Parathyroid adenoma (tissue), 2 donors: ENCODE measurements around the gene CRHR2.

ENCODE experiments used
- H2AFZ ChIP-seq: fragments of 300-600 bp; sonication (generic); one replicate; pipeline ENCODE4 v1.7.0; 2017; ENCODE audit warnings: antibody characterized with exemption, mild to moderate bottlenecking
- H3K27ac ChIP-seq: fragments of 300-600 bp; sonication (generic); one replicate; pipeline ENCODE4 v1.7.0; 2017
- H3K27me3 ChIP-seq: fragments of 300-600 bp; sonication (generic); one replicate; pipeline ENCODE4 v1.7.0; 2017; ENCODE audit warnings: low read length; ENCODE audit not compliant: control insufficient read depth, insufficient read depth
- H3K36me3 ChIP-seq: fragments of 300-600 bp; sonication (generic); one replicate; pipeline ENCODE4 v1.7.0; 2017; ENCODE audit warnings: low read length; ENCODE audit not compliant: control insufficient read depth, insufficient read depth
- H3K4me1 ChIP-seq: fragments of 300-600 bp; sonication (generic); one replicate; pipeline ENCODE4 v1.7.0; 2017; ENCODE audit warnings: control low read depth
- H3K4me2 ChIP-seq: fragments of 300-600 bp; sonication (generic); one replicate; pipeline ENCODE4 v1.7.0; 2017; ENCODE audit warnings: low read length
- H3K4me3 ChIP-seq: fragments of 300-600 bp; sonication (generic); one replicate; pipeline ENCODE4 v1.7.0; 2017; ENCODE audit warnings: low read depth, low read length
- H3K79me2 ChIP-seq: fragments of 300-600 bp; sonication (generic); one replicate; pipeline ENCODE4 v1.7.0; 2017; ENCODE audit warnings: control low read depth
- H3K9ac ChIP-seq: fragments of 300-600 bp; sonication (generic); one replicate; pipeline ENCODE4 v1.7.0; 2017; ENCODE audit warnings: mild to moderate bottlenecking
- H3K9me3 ChIP-seq: fragments of 300-600 bp; sonication (generic); one replicate; pipeline ENCODE4 v1.7.0; 2017; ENCODE audit warnings: low read length; ENCODE audit not compliant: control insufficient read depth
- CTCF ChIP-seq: fragments of 300-600 bp; sonication (generic); IDR thresholded peaks from one replicate; pipeline ENCODE4 v1.7.0; 2017; ENCODE audit warnings: antibody characterized with exemption, mild to moderate bottlenecking
- donor health status: primary hyperparathyroidism.

The CRHR2 gene

GRCh38 chr7:30613366-30614325 lies 68.6 kb downstream of the CRHR2 start:
- Histone ChIP-seq H3K4me3 (no peak overlapping the region), H3K36me3 (no peaks in the 10 kb centered on the region), H3K4me1 (peaks cover 2% of the 10 kb centered on the region), H3K4me2 (no peak overlapping the region), H2AFZ (no peak overlapping the region), H3K27ac (no peak overlapping the region), H3K27me3 (no peaks in the 10 kb centered on the region), H3K9ac (no peak overlapping the region), H3K9me3 (no peaks in the 10 kb centered on the region), H3K79me2 (peaks cover 5% of the 10 kb centered on the region)
- no peak for TF ChIP-seq CTCF

GRCh38 chr7:30612658-30613265 lies 69.5 kb downstream of the CRHR2 start:
- Histone ChIP-seq H3K27me3 (no peaks in the 10 kb centered on the region), H3K27ac (no peak overlapping the region), H3K36me3 (no peaks in the 10 kb centered on the region), H3K9me3 (no peaks in the 10 kb centered on the region), H2AFZ (no peak overlapping the region), H3K4me1 (peaks cover 2% of the 10 kb centered on the region), H3K4me3 (no peak overlapping the region), H3K9ac (no peak overlapping the region), H3K4me2 (no peak overlapping the region), H3K79me2 (peaks cover 8% of the 10 kb centered on the region)
- no peak for TF ChIP-seq CTCF

- no peak for TF ChIP-seq CTCF
- no peaks in the 10 kb centered on the region for H3K9me3 ChIP-seq
- H3K4me2 ChIP-seq = no peak overlapping the region
- H3K4me1 ChIP-seq = no peaks in the 10 kb centered on the region
- no peak overlapping the region for H3K9ac ChIP-seq
- H2AFZ ChIP-seq = no peak overlapping the region
- no peaks in the 10 kb centered on the region for H3K27me3 ChIP-seq
- no peak overlapping the region for H3K4me3 ChIP-seq
- H3K27ac ChIP-seq = no peak overlapping the region
- H3K36me3 ChIP-seq = no peaks in the 10 kb centered on the region
- H3K79me2 ChIP-seq = peaks cover 2% of the 10 kb centered on the region
These were observed 76.4 kb downstream of the CRHR2 start for GRCh38 chr7:30605832-30606231.

GRCh38 chr7:30604901-30605300 lies 77.4 kb downstream of the CRHR2 start:
- no peak overlapping the region for H2AFZ ChIP-seq
- peaks cover 2% of the 10 kb centered on the region for H3K79me2 ChIP-seq
- H3K27ac ChIP-seq = no peak overlapping the region
- no peak for TF ChIP-seq CTCF
- no peaks in the 10 kb centered on the region for H3K4me1 ChIP-seq
- H3K36me3 ChIP-seq = no peaks in the 10 kb centered on the region
- H3K9me3 ChIP-seq = no peaks in the 10 kb centered on the region
- no peak overlapping the region for H3K4me2 ChIP-seq
- H3K9ac ChIP-seq = no peak overlapping the region
- no peaks in the 10 kb centered on the region for H3K27me3 ChIP-seq
- no peak overlapping the region for H3K4me3 ChIP-seq
